ENCODE data around the gene CYFIP1.

CYFIP1 gene

GRCh38 chr15:22980189-22981050, at the start of gene CYFIP1:
TSS of gene CYFIP1 (minus strand) at chr15:22980368. CDS start at chr15:22947285, 33,083 bp downstream.
- no peak for TF ChIP-seq GATA2 (IDR thresholded peaks at IDR 0.05; ENCODE audit: low read depth, low read length)
- no peak for TF ChIP-seq GATA3 (IDR thresholded peaks at IDR 0.05; ENCODE audit: low read depth, low read length)

- TF ChIP-seq GATA2 (IDR thresholded peaks at IDR 0.05; ENCODE audit: low read depth, low read length) (no peak), GATA3 (IDR thresholded peaks at IDR 0.05; ENCODE audit: low read depth, low read length) (no peak)
Measured at GRCh38 chr15:23026218-23026617, 46.0 kb upstream of the CYFIP1 start.

- no peak for TF ChIP-seq GATA3 (IDR thresholded peaks at IDR 0.05; ENCODE audit: low read depth, low read length)
- TF ChIP-seq GATA2 (IDR thresholded peaks at IDR 0.05; ENCODE audit: low read depth, low read length): no peak
Measured at GRCh38 chr15:23022156-23022555, 42.0 kb upstream of the CYFIP1 start.

DNA sequence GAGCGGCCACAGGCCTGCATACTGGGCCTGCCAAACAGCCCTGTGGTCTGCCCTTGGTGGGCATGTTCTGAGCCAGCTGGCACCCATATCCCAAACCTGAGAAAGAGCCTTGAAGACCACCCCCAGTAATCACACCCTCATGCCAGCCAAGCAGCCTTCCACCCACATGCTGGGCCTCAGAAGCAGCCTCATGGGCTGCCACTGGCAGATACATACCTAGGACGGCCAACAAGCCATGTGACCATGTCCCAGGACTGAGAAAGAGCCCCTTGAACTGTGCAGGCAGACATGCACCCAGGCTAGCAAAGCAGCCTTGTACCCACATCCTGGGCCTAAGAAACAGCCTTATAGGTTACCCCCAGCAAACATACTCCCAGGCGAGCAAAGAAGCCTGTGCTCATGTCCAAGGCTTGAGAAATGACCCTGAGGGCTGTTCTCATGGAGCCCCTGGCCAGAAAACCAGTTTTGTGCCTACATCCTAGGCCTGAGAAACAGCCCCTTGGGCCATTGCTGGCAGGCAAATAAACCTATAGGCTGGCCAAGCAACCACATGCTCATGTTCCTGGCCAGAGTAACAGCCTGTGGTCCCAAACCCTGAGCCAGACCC, 34.3 kb upstream of the CYFIP1 start:
- TF ChIP-seq GATA3 (IDR thresholded peaks at IDR 0.05; ENCODE audit: low read depth, low read length) (no peak), GATA2 (IDR thresholded peaks at IDR 0.05; ENCODE audit: low read depth, low read length) (no peak)

GRCh38 chr15:23013681-23014080, 33.5 kb upstream of the CYFIP1 start:
- no peak for TF ChIP-seq GATA3 (IDR thresholded peaks at IDR 0.05; ENCODE audit: low read depth, low read length)
- no peak for TF ChIP-seq GATA2 (IDR thresholded peaks at IDR 0.05; ENCODE audit: low read depth, low read length)

- TF ChIP-seq GATA2 (IDR thresholded peaks at IDR 0.05; ENCODE audit: low read depth, low read length) (no peak), GATA3 (IDR thresholded peaks at IDR 0.05; ENCODE audit: low read depth, low read length) (no peak)
Measured at GRCh38 chr15:23003736-23004135, 23.6 kb upstream of the CYFIP1 start.

DNA sequence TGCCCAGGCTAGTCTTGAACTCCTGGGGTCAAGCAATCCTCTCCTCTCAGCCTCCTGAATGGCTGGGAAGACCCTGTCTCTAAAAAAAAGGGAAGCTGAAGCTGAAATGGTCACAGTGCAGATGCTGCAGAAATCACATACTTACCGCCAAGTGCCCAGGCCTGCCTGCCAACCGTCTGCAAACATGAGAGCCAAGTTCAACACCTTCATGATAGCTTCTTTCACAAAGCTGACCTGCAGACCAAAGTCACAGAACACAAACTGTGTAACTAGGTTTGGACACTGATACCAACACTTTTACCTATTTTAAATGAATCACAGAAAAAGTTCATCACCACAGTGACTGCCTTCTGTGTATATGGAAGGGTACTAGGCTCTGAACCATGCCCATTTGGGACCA, 22.8 kb upstream of the CYFIP1 start:
- TF ChIP-seq GATA3 (IDR thresholded peaks at IDR 0.05; ENCODE audit: low read depth, low read length): no peak
- TF ChIP-seq GATA2 (IDR thresholded peaks at IDR 0.05; ENCODE audit: low read depth, low read length): no peak

- TF ChIP-seq GATA2 (IDR thresholded peaks at IDR 0.05; ENCODE audit: low read depth, low read length) (no peak), GATA3 (IDR thresholded peaks at IDR 0.05; ENCODE audit: low read depth, low read length) (no peak)
Measured at GRCh38 chr15:22995795-22996194, 15.6 kb upstream of the CYFIP1 start.

- TF ChIP-seq GATA3 (IDR thresholded peaks at IDR 0.05; ENCODE audit: low read depth, low read length) (no peak), GATA2 (IDR thresholded peaks at IDR 0.05; ENCODE audit: low read depth, low read length) (no peak)
Measured at GRCh38 chr15:22992024-22992326, 11.8 kb upstream of the CYFIP1 start.

GRCh38 chr15:22989576-22990477, 9.7 kb upstream of the CYFIP1 start:
- TF ChIP-seq GATA3 (IDR thresholded peaks at IDR 0.05; ENCODE audit: low read depth, low read length): no peak
- TF ChIP-seq GATA2 (IDR thresholded peaks at IDR 0.05; ENCODE audit: low read depth, low read length): no peak

- no peak for TF ChIP-seq GATA3 (IDR thresholded peaks at IDR 0.05; ENCODE audit: low read depth, low read length)
- TF ChIP-seq GATA2 (IDR thresholded peaks at IDR 0.05; ENCODE audit: low read depth, low read length): no peak
Measured at GRCh38 chr15:22988811-22989210, 8.6 kb upstream of the CYFIP1 start.

GRCh38 chr15:22981051-22981840, 1.1 kb upstream of the CYFIP1 start:
- TF ChIP-seq GATA3 (IDR thresholded peaks at IDR 0.05; ENCODE audit: low read depth, low read length) (no peak), GATA2 (IDR thresholded peaks at IDR 0.05; ENCODE audit: low read depth, low read length) (no peak)
